AG10803 (cell line): ENCODE measurements around the gene LAMA2.
A peak's percentile ranks its signal among the peaks of the same experiment; 100 is the strongest.

Experiments used
- DNase-seq: peaks from one replicate; pipeline ENCODE4 v3.0.0; 2010; ENCODE audit warnings: low read depth
- H3K4me3 ChIP-seq: 2 replicates; pipeline ENCODE4 v1.5.1; 2011; ENCODE audit warnings: mild to moderate bottlenecking, low read length, control low read depth
- TF ChIP-seq, protein P1 (sequence below): conservative IDR thresholded peaks from 2 replicates; pipeline ENCODE4 v1.5.1; 2011; ENCODE audit warnings: mild to moderate bottlenecking, low read length, control low read depth, inconsistent platforms

Gene LAMA2

DNA sequence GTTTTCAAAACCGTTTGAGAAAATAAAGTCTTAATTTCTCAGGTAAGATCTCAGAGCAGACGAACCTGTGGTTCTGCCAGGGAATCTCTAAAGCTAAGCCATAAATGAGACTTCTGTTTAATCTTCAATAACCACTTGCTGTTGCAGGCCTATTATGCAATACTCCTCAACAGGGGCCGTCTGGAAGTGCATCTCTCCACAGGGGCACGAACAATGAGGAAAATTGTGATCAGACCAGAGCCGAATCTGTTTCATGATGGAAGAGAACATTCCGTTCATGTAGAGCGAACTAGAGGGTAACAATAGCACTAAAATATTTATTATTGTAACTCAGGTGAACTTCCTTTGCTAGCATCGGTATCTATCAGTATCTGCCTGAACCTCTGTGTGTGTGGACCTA is 603.4 kb downstream of the LAMA2 start:
- H3K4me3 ChIP-seq, result no peak overlapping the region
- DNase-seq, result no peak

DNA sequence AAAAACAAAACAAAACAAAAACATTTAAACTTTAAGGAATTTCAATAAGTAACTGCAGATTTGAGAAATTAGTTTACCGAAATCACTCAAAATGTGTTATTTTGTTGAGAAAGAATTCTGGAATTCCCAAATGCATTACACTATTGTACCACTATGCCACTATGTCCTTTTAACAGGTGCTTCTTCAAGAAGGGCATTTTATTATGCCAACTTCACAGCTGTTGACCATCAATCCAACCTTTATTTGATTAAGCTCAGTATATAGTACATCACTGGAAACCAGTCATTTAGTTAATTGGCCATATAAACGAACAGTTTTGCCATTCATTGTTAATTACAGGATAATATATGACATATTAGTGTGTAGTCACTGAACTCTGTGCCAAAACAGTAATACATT is 605.4 kb downstream of the LAMA2 start:
- DNase-seq, result no peak
- TF ChIP-seq, protein P1, sequence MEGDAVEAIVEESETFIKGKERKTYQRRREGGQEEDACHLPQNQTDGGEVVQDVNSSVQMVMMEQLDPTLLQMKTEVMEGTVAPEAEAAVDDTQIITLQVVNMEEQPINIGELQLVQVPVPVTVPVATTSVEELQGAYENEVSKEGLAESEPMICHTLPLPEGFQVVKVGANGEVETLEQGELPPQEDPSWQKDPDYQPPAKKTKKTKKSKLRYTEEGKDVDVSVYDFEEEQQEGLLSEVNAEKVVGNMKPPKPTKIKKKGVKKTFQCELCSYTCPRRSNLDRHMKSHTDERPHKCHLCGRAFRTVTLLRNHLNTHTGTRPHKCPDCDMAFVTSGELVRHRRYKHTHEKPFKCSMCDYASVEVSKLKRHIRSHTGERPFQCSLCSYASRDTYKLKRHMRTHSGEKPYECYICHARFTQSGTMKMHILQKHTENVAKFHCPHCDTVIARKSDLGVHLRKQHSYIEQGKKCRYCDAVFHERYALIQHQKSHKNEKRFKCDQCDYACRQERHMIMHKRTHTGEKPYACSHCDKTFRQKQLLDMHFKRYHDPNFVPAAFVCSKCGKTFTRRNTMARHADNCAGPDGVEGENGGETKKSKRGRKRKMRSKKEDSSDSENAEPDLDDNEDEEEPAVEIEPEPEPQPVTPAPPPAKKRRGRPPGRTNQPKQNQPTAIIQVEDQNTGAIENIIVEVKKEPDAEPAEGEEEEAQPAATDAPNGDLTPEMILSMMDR, result no peak
- H3K4me3 ChIP-seq, result no peak overlapping the region

More for the DNA sequence above, 603.4 kb downstream of the LAMA2 start:
- TF ChIP-seq, protein P1, result no peak

DNA sequence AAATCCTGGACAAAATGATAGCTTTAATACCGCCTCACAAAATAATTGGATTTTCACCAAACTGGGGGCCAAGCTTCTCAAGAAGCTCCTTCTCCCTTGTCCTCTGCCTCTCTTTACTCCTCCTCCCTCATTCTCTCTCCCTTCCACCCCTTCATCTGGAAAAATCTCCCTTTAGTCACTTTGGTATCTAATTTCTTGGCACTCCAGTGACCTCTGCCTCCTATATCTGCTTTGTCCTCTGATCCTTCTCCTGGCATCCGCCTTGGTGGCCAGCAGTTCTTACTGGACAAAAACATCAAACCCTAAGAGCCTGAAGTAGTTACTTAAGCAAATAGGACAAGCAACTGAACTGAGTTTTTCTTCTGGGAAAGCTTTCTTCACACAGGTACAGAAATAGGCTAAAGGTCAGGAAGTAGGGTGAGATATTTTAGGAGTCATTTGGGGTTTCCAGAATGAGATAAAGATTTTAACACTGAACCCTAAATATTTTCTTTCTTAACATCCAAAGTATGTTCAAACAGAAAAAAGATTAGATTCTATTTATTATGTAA is 606.4 kb downstream of the LAMA2 start:
- no peak for DNase-seq
- TF ChIP-seq, protein P1, result no peak
- H3K4me3 ChIP-seq, result no peak overlapping the region

DNA sequence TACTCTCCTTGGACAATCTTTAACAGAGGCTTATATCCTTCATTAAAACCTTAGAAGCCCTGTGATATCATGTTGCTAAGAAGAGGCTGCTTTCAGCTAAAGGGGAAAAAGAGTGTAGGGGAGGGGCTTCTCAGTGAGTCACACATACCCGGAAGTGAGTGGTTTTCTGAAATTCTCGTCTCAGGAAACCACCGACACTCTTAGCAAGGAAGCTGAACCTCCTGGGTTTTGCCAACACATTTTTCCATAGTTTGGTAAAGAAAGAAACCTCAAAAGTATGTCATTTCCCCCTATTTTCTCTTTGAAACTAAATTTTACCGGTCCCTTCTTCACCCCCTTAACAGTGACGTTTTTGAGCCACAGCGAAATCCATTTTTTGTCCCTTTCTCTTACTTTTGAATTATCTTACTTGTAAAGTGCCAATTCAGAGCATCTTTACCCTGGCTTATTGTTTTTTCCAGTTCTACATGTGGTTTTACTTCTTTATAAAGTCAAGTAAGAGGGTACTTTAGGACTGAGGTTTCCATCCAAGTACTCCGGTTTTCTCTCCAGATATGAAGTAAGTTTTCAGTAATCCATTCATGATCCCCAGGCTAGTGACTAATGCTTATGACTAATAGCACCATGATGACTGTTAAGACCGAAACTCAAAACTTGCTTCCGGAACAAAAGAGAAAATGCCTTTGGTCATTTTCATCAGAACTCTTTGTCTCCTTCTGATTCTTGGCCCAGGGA is 607.8 kb downstream of the LAMA2 start:
- H3K4me3 ChIP-seq, result peak overlapping the region; percentile 64
- DNase-seq, result peak; percentile 95

DNA sequence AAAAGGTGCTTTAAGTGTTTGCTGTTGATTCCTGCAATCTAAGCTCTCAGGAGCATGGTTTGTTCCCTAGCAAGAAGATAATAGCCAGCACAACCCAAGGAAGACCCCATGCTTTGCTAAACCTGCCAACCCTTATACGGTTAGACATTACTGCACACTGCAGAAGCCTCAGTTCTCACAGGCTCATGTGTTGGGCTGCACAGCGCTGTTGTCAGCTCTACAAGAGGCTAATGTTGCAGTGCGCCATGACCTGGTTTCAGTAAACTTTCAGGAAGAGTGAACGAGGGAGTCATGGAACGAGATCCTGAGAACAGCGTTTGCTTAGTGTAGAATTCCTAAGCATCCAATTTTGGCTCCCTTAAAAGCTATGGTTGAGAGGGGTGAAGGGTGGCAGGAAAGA is 608.5 kb downstream of the LAMA2 start:
- DNase-seq, result no peak
- peak overlapping the region; percentile 25 for H3K4me3 ChIP-seq
- TF ChIP-seq, protein P1, result no peak

More for the DNA sequence above, 607.8 kb downstream of the LAMA2 start:
- TF ChIP-seq, protein P1, result no peak

DNA sequence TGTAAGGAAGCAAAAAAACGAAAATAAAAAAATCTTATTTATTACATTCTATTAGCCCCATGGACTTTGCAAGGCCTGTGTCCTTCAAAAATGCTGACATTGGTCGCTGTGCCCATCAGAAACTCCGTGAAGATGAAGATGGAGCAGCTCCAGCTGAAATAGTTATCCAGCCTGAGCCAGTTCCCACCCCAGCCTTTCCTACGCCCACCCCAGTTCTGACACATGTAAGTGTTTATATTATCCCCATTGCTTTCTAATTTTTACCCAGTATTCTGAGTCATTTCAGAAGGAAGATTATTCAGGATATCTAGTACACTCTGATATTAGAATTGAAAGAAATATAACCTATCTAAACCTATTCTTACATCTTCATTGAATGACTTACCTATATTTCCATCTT is 609.3 kb downstream of the LAMA2 start:
- DNase-seq, result no peak
- no peak overlapping the region for H3K4me3 ChIP-seq
- TF ChIP-seq, protein P1, result no peak

DNA sequence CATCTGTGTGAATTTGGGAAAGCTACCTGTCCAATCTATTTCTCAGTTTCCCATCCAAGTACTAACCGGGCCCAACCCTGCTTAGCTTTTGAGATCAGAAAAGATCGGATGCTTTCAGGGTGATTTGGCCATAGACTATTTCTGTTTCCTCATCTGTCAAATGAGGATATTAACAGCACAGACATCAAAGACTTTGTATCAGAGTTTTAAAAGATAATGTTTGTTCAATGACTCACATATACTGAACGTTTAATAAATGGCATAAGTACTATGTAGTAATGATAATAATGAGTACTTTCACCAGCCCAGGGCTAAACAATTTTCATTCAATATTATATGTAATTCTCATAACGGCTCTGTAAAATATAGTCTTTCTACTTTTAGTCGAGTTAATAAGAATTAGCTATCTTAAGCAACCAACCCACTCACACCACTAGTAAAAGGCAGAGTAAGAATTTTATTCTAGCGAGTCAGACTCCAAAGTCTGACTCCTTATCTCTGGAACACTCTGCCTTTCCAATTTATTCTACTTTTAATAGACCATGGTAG is 610.5 kb downstream of the LAMA2 start:
- no peak overlapping the region for H3K4me3 ChIP-seq
- peak; percentile 52 for DNase-seq

More for the DNA sequence above, 610.5 kb downstream of the LAMA2 start:
- TF ChIP-seq, protein P1, result no peak
